ENCODE data around the gene SH3BP2.

Gene SH3BP2

DNA sequence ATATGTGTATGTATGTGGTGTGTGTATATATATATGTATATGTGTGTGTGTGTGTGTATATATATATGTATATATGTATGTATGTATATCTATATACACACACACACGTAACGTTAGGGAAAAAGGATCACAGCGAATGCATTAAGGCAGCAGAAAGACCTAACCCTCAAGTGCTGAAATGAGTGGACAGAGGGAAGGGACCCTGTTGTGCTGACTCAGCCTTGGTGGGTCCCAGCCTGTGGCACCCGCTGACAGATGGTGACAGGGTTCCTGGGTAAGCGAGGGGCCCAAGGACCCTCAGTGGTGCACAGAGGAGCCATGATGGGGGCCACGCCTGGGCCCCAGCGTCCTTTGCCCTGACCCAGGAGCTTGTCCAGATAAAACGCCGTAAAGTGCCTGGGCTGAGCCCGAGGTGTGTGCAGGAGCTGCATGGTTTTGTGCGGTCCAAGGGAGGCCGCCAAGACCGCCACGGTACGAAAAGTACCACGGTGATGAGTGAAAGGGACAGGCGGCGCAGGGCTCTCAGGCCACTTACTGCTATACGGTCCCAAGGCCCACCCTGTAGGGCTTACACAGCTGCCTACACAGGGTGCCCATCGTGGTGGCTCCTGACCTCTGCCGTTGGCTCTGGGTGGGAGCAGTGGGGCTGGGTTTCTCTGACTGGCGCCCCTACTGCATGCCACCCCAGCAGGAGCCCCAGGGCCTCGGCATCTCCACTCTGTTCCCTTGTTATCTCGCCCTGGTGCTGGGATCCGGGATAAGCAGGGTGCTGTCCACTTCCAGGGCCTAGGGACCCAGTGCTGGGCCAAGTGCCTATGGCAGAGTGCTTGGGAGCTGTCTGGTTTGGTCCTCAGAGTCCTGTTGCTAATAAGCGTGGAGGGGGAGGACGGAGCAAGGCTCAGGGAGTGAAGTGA lies 10.0 kb downstream of the SH3BP2 start:
- TF ChIP-seq, protein P1, sequence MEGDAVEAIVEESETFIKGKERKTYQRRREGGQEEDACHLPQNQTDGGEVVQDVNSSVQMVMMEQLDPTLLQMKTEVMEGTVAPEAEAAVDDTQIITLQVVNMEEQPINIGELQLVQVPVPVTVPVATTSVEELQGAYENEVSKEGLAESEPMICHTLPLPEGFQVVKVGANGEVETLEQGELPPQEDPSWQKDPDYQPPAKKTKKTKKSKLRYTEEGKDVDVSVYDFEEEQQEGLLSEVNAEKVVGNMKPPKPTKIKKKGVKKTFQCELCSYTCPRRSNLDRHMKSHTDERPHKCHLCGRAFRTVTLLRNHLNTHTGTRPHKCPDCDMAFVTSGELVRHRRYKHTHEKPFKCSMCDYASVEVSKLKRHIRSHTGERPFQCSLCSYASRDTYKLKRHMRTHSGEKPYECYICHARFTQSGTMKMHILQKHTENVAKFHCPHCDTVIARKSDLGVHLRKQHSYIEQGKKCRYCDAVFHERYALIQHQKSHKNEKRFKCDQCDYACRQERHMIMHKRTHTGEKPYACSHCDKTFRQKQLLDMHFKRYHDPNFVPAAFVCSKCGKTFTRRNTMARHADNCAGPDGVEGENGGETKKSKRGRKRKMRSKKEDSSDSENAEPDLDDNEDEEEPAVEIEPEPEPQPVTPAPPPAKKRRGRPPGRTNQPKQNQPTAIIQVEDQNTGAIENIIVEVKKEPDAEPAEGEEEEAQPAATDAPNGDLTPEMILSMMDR (IDR thresholded peaks at IDR 0.05; ENCODE audit: insufficient read depth, low read length, poor library complexity, severe bottlenecking): no peak
- Histone ChIP-seq H3K4me3 (replicated peaks; ENCODE audit: low read depth, low read length) (no peak overlapping the region), H3K36me3 (ENCODE audit: control insufficient read depth, insufficient read depth, low read length) (peaks cover 7% of the 10 kb centered on the region), H3K27me3 (replicated peaks; ENCODE audit: control insufficient read depth, insufficient read depth, low read length) (no peaks in the 10 kb centered on the region)
- DNase-seq (ENCODE audit: extremely low read depth, insufficient read length): peak; percentile 7

DNA sequence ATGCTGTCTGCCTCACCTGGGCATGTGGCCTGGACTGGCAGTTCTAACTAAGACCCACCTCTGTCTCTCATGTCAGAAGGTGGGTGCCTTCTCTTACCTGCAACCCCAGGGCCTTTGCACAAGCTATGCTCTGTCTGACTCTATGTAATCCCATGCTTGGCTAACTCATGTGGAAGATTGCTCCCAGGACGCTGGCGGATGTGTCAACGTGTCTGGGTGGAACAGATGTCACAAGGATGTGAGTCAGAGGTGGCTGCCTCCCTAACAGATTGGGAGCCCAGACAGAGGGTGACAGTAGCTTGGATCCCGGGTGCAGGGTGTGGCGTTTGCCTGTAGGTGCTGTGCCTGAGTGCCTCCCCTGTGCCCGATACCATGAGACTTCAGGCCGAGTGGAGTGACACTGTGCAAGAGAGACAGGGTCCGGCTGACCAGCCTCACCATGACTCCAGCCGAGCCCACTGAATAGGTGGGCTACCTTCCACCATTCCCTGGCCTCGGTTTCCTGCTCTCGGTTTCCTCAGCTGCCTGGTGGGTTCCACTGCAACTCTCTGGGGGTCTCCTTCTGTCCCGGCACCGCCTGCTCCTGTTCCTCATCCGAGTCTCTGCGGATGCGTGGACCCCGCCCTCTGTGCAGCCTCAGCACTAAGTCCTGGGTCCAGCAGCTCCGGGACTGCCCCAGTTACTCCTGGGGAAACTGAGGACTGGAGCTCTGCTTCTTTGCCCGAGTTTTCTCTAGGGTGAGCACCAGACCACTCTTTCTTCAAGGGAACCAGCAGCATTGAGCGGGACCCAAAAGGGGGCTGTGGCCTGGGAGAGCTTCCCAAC lies 11.0 kb downstream of the SH3BP2 start:
- Histone ChIP-seq H3K27me3 (replicated peaks; ENCODE audit: control insufficient read depth, insufficient read depth, low read length) (no peaks in the 10 kb centered on the region), H3K4me3 (replicated peaks; ENCODE audit: low read depth, low read length) (no peak overlapping the region), H3K36me3 (ENCODE audit: control insufficient read depth, insufficient read depth, low read length) (peaks cover 7% of the 10 kb centered on the region)
- TF ChIP-seq, protein P1 (IDR thresholded peaks at IDR 0.05; ENCODE audit: insufficient read depth, low read length, poor library complexity, severe bottlenecking): no peak
- DNase-seq (ENCODE audit: extremely low read depth, insufficient read length): no peak

- DNase-seq (ENCODE audit: extremely low read depth, insufficient read length): no peak
- TF ChIP-seq, protein P1 (IDR thresholded peaks at IDR 0.05; ENCODE audit: insufficient read depth, low read length, poor library complexity, severe bottlenecking): no peak
- Histone ChIP-seq H3K27me3 (replicated peaks; ENCODE audit: control insufficient read depth, insufficient read depth, low read length) (no peaks in the 10 kb centered on the region), H3K4me3 (replicated peaks; ENCODE audit: low read depth, low read length) (no peak overlapping the region), H3K36me3 (ENCODE audit: control insufficient read depth, insufficient read depth, low read length) (peaks cover 7% of the 10 kb centered on the region)
These were observed 11.6 kb downstream of the SH3BP2 start for GRCh38 chr4:2804449-2804972.

- DNase-seq (ENCODE audit: extremely low read depth, insufficient read length): no peak
- Histone ChIP-seq H3K4me3 (replicated peaks; ENCODE audit: low read depth, low read length) (no peak overlapping the region), H3K36me3 (ENCODE audit: control insufficient read depth, insufficient read depth, low read length) (peaks cover 7% of the 10 kb centered on the region), H3K27me3 (replicated peaks; ENCODE audit: control insufficient read depth, insufficient read depth, low read length) (no peaks in the 10 kb centered on the region)
- TF ChIP-seq, protein P1 (IDR thresholded peaks at IDR 0.05; ENCODE audit: insufficient read depth, low read length, poor library complexity, severe bottlenecking): no peak
These were observed 12.2 kb downstream of the SH3BP2 start for GRCh38 chr4:2804973-2805501.

GRCh38 chr4:2805712-2806389 lies 13.0 kb downstream of the SH3BP2 start:
- TF ChIP-seq, protein P1 (IDR thresholded peaks at IDR 0.05; ENCODE audit: insufficient read depth, low read length, poor library complexity, severe bottlenecking): no peak
- Histone ChIP-seq H3K4me3 (replicated peaks; ENCODE audit: low read depth, low read length) (no peak overlapping the region), H3K36me3 (ENCODE audit: control insufficient read depth, insufficient read depth, low read length) (peaks cover 7% of the 10 kb centered on the region), H3K27me3 (replicated peaks; ENCODE audit: control insufficient read depth, insufficient read depth, low read length) (no peaks in the 10 kb centered on the region)
- no peak for DNase-seq (ENCODE audit: extremely low read depth, insufficient read length)
